ENCODE results near the gene BBX.

Gene BBX

GRCh38 chr3:107739227-107739626 is 216.5 kb downstream of the BBX start:
- TF ChIP-seq GATA3 (IDR thresholded peaks at IDR 0.05; ENCODE audit: low read depth, low read length) = no peak
- no peak for TF ChIP-seq GATA2 (IDR thresholded peaks at IDR 0.05; ENCODE audit: low read depth, low read length)

- TF ChIP-seq GATA3 (IDR thresholded peaks at IDR 0.05; ENCODE audit: low read depth, low read length) = no peak
- TF ChIP-seq GATA2 (IDR thresholded peaks at IDR 0.05; ENCODE audit: low read depth, low read length) = no peak
These were observed 218.5 kb downstream of the BBX start for GRCh38 chr3:107740992-107741896.

DNA sequence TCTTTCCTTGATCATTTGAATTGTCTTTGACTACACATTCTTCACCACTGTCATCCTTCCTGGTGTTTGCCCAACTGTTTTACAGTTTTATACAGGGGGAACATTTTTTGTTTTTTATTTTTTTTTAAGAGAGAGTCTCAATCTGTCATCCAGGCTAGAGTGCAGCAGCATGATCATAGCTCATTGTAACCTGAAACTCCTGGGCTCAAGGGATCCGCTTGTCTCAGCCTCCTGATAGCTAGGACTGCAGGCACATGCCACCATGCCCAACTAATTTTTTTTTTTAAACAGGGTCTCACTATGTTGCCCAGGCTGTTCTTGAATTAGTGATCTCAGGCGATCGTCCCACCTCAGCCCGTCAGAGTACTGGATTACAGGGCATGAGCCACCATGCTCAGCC is 222.6 kb downstream of the BBX start:
- TF ChIP-seq GATA2 (IDR thresholded peaks at IDR 0.05; ENCODE audit: low read depth, low read length) (no peak), GATA3 (IDR thresholded peaks at IDR 0.05; ENCODE audit: low read depth, low read length) (no peak)

- TF ChIP-seq GATA3 (IDR thresholded peaks at IDR 0.05; ENCODE audit: low read depth, low read length) (no peak), GATA2 (IDR thresholded peaks at IDR 0.05; ENCODE audit: low read depth, low read length) (no peak)
These were observed 229.6 kb downstream of the BBX start for GRCh38 chr3:107752202-107752990.

- TF ChIP-seq GATA3 (IDR thresholded peaks at IDR 0.05; ENCODE audit: low read depth, low read length) (no peak), GATA2 (IDR thresholded peaks at IDR 0.05; ENCODE audit: low read depth, low read length) (no peak)
These were observed 230.7 kb downstream of the BBX start for GRCh38 chr3:107753494-107753893.

DNA sequence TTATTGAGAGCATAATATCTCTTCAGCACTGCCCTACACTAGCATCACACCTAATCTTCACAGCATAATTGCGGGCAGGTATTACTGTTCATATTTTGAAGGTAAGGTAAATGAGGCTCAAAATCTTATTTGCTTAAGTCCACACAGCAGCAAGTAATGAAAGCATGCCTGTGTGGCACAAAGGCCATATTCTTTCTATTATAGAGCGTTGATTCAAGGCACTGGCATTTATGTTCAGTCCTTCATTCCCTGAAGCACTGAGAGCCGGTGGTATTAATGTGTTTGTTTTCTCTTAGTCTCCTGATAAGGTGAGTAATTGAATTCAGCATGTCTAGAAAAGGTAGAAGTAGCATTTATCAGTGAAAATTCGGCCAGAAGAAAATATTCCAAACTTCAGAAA is 231.2 kb downstream of the BBX start:
- no peak for TF ChIP-seq GATA3 (IDR thresholded peaks at IDR 0.05; ENCODE audit: low read depth, low read length)
- no peak; the same call in 1 of the 2 replicates for TF ChIP-seq GATA2 (IDR thresholded peaks at IDR 0.05; ENCODE audit: low read depth, low read length)

GRCh38 chr3:107756649-107757048 is 233.9 kb downstream of the BBX start:
- TF ChIP-seq GATA3 (IDR thresholded peaks at IDR 0.05; ENCODE audit: low read depth, low read length) (no peak), GATA2 (IDR thresholded peaks at IDR 0.05; ENCODE audit: low read depth, low read length) (no peak)

DNA sequence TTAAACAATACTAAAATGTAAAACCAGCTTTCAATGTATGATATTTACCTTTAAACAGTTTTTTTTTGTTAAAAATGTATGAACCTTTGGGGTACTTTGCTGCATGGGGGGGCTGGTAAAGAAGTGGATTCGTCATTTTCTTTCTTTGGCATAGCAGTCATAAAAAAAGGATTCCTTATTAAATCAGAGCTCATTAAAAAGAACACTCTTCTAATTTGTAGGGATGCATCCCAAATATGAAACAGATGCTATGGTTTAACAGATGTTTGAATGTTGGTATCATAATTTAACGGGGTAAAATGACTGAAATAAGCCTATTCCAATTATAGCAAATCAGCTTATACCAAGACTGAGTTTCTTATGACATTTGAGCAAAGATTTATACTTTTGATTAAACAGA is 234.4 kb downstream of the BBX start:
- TF ChIP-seq GATA2 (IDR thresholded peaks at IDR 0.05; ENCODE audit: low read depth, low read length) = no peak
- no peak for TF ChIP-seq GATA3 (IDR thresholded peaks at IDR 0.05; ENCODE audit: low read depth, low read length)

DNA sequence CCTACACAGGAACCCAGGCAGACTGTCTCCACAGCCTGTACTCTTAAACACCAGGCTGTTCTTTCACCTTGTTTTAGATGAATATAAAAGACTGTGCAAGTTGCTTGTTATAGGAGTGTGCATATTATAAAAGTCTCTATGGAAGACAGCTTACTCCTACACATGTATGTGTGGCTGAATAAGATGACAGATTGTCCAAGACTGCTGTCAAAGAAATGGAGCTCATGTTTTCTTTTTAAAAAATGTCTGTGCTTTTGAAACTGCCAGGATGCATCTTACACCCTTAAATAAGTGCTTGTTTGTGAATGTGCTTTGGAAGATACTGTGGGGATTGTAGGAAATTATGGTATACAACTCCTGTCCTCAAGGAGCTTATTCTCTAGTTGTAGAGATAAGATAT is 237.4 kb downstream of the BBX start:
- TF ChIP-seq GATA3 (IDR thresholded peaks at IDR 0.05; ENCODE audit: low read depth, low read length) (no peak), GATA2 (IDR thresholded peaks at IDR 0.05; ENCODE audit: low read depth, low read length) (no peak)

DNA sequence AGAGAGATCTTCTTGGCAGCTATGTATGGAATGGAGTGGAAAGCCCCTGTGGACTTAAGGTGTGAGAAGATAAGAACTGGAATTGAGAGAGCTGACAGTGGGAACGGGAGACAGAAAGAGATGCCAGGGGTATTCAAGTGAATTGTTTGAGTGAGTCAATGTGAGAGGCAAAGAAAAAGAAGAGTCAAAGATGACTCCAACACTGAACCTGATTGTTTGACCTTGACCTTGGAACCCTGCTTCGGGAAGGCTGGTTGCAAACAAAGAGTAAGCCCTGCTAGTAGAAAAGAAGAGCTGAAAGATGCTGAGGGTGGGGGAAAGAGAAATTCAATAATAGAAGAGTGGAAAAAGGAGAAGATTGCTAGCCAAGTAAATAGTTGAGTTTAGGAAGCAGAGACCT is 238.6 kb downstream of the BBX start:
- TF ChIP-seq GATA3 (IDR thresholded peaks at IDR 0.05; ENCODE audit: low read depth, low read length) (no peak), GATA2 (IDR thresholded peaks at IDR 0.05; ENCODE audit: low read depth, low read length) (no peak)

GRCh38 chr3:107765524-107765923 is 242.8 kb downstream of the BBX start:
- TF ChIP-seq GATA3 (IDR thresholded peaks at IDR 0.05; ENCODE audit: low read depth, low read length) = no peak
- no peak for TF ChIP-seq GATA2 (IDR thresholded peaks at IDR 0.05; ENCODE audit: low read depth, low read length)

- TF ChIP-seq GATA2 (IDR thresholded peaks at IDR 0.05; ENCODE audit: low read depth, low read length) = no peak
- no peak for TF ChIP-seq GATA3 (IDR thresholded peaks at IDR 0.05; ENCODE audit: low read depth, low read length)
These were observed 245.3 kb downstream of the BBX start for GRCh38 chr3:107767897-107768605.

GRCh38 chr3:107769882-107770281 is 247.1 kb downstream of the BBX start:
- TF ChIP-seq GATA2 (IDR thresholded peaks at IDR 0.05; ENCODE audit: low read depth, low read length) (no peak), GATA3 (IDR thresholded peaks at IDR 0.05; ENCODE audit: low read depth, low read length) (no peak)

DNA sequence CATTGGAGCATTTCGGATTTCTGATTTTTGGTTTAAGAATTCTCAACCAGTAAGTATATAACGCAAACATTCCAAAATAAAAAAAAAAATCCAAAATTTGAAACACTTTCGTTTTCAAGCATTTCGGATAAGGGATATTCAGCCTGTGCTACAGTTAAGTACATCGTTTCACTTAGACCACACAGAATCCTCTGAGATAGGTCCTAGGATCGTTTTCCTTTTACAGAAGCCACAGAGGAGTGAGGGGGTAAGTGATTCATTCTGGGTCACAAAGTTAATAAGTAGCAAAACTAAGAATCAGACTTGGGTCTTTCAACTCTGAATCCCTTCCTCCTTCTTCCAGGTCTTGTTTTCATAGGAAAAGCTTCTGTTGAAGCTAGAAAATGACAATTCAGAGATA is 249.3 kb downstream of the BBX start:
- no peak for TF ChIP-seq GATA2 (IDR thresholded peaks at IDR 0.05; ENCODE audit: low read depth, low read length)
- no peak for TF ChIP-seq GATA3 (IDR thresholded peaks at IDR 0.05; ENCODE audit: low read depth, low read length)
